Peyer's patch (tissue), 4 donors: ENCODE measurements around the gene KIF18B.

ENCODE experiments used
- POLR2A ChIP-seq, 2 donors: fragments of 450-650 bp; IDR thresholded peaks; one replicate each; pipeline ENCODE4 v1.5.1; 2017; ENCODE audit warnings: antibody characterized with exemption in 2 of 2, mild to moderate bottlenecking in 2 of 2, moderate library complexity in 2 of 2
- TF ChIP-seq, protein P1 (sequence below), 6 experiments: fragments of 450-650 bp in 4 of 6; fragments of 200-600 bp in 2 of 6; sonication (generic) in 1 of 6; IDR thresholded peaks; one replicate each; pipeline ENCODE4 v1.5.1; 2017 to 2019; ENCODE audit warnings: antibody characterized with exemption in 6 of 6, mild to moderate bottlenecking in 3 of 6, moderate library complexity in 1 of 6

DNA sequence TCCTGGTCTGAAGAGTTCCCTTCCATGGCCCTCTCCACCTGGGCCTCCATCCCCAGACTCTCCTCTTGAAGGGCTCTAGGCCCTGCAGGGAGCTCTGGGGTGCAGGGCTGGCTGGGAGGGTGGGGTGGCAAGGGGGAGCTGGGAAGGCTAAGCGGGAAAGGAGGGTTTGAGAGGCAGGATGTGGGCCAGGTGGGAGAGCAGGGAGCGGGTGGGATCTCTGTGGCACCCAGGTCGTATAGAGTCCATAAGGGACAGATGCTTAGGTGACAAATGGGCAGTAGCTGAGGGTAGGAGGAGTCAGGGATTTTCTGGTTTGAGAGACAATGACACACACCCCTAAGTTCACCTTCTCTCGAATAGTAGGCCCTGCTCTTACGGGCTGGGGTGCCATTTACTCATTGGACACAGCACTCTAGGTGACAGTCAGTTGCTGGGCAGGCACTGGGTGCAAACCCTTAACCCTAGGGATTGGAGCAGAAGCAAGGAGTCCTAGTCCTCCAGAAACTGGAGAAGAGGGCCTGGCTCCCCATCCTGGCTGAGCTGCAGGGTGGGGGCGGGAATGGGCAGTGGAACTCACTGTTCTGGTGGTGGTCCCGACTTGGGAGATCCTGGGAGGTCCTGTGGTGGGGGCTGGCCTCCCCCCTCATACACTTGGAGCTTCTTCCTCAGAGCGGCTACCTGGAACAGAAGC lies 15.3 kb downstream of the KIF18B start:
- TF ChIP-seq, protein P1, sequence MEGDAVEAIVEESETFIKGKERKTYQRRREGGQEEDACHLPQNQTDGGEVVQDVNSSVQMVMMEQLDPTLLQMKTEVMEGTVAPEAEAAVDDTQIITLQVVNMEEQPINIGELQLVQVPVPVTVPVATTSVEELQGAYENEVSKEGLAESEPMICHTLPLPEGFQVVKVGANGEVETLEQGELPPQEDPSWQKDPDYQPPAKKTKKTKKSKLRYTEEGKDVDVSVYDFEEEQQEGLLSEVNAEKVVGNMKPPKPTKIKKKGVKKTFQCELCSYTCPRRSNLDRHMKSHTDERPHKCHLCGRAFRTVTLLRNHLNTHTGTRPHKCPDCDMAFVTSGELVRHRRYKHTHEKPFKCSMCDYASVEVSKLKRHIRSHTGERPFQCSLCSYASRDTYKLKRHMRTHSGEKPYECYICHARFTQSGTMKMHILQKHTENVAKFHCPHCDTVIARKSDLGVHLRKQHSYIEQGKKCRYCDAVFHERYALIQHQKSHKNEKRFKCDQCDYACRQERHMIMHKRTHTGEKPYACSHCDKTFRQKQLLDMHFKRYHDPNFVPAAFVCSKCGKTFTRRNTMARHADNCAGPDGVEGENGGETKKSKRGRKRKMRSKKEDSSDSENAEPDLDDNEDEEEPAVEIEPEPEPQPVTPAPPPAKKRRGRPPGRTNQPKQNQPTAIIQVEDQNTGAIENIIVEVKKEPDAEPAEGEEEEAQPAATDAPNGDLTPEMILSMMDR (IDR thresholded peaks at IDR 0.05), result no peak
- no peak for TF ChIP-seq POLR2A (IDR thresholded peaks at IDR 0.05)
